Measurements from ENCODE around the gene PAPLN.

- TF ChIP-seq, protein P1, sequence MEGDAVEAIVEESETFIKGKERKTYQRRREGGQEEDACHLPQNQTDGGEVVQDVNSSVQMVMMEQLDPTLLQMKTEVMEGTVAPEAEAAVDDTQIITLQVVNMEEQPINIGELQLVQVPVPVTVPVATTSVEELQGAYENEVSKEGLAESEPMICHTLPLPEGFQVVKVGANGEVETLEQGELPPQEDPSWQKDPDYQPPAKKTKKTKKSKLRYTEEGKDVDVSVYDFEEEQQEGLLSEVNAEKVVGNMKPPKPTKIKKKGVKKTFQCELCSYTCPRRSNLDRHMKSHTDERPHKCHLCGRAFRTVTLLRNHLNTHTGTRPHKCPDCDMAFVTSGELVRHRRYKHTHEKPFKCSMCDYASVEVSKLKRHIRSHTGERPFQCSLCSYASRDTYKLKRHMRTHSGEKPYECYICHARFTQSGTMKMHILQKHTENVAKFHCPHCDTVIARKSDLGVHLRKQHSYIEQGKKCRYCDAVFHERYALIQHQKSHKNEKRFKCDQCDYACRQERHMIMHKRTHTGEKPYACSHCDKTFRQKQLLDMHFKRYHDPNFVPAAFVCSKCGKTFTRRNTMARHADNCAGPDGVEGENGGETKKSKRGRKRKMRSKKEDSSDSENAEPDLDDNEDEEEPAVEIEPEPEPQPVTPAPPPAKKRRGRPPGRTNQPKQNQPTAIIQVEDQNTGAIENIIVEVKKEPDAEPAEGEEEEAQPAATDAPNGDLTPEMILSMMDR (IDR thresholded peaks at IDR 0.05): no peak
- TF ChIP-seq POLR2A (IDR thresholded peaks at IDR 0.05): no peak
Measured at GRCh38 chr14:73235531-73236155, 1.7 kb upstream of the PAPLN start.
